Panc1 (cell line): ENCODE results near the gene PRSS16. TPM values are rescaled to one million over a fixed set of nuclear protein-coding genes. Genes with fewer than 3 reads are reported as not detected.

Experiments
- ATAC-seq: fragments of 200-7000 bp; cut with Tn5 transposase; 2 replicates; pipeline ENCODE4 v1.9.1; 2020; ENCODE audit warnings: mild to moderate bottlenecking, moderate library complexity
- BruUV-seq: library from RNA; stranded (reverse); fragments of 400-500 nt; replicated peaks from 2 replicates; lab custom pipeline; 2021; lab: Mats Ljungman, UMichigan
- CTCF ChIA-PET: fragments of 300-600 bp; sonication (Branson Sonifier 250); formaldehyde crosslinking; loops from one replicate; lab custom pipeline; 2022; ENCODE audit warnings: antibody characterized with exemption; lab: Charles Lee
- POLR2A ChIA-PET: fragments of 300-600 bp; sonication (Branson Sonifier 250); formaldehyde crosslinking; loops from one replicate; lab custom pipeline; 2022; ENCODE audit warnings: antibody characterized with exemption; lab: Charles Lee
- DNase-seq: peaks from one replicate; pipeline ENCODE4 v3.0.0-alpha.2; 2010; ENCODE audit warnings: low read depth, low spot score
- H3K27ac ChIP-seq: 2 replicates; pipeline ENCODE4 v1.5.1; 2011; ENCODE audit warnings: mild to moderate bottlenecking, low read length, inconsistent platforms
- H3K27me3 ChIP-seq: fragments of 200-500 bp; sonication (Bioruptor generic); 2 replicates; pipeline ENCODE4 v1.6.0; 2014; ENCODE audit warnings: low read length, inconsistent platforms; ENCODE audit not compliant: control insufficient read depth, insufficient read depth
- H3K36me3 ChIP-seq: fragments of 200-500 bp; sonication (Bioruptor generic); 2 replicates; pipeline ENCODE4 v1.5.1; 2014; ENCODE audit warnings: inconsistent platforms, mild to moderate bottlenecking, low read length, moderate library complexity; ENCODE audit not compliant: control insufficient read depth, insufficient read depth
- H3K4me1 ChIP-seq: 2 replicates; pipeline ENCODE4 v1.5.1; 2011; ENCODE audit warnings: inconsistent platforms, mild to moderate bottlenecking, low read length, moderate library complexity; ENCODE audit not compliant: control insufficient read depth, insufficient read depth
- H3K4me3 ChIP-seq, 2 experiments: 2 replicates each; pipeline ENCODE4 v1.5.1; 2011 to 2012; ENCODE audit warnings: low read depth in 2 of 2, low read length in 2 of 2, mild to moderate bottlenecking in 2 of 2, inconsistent platforms in 1 of 2, moderate library complexity in 1 of 2
- H3K9me3 ChIP-seq: fragments of 200-500 bp; sonication (Bioruptor generic); 2 replicates; pipeline ENCODE4 v1.5.1; 2014; ENCODE audit warnings: low read depth, mild to moderate bottlenecking, inconsistent platforms, low read length, moderate library complexity; ENCODE audit not compliant: control insufficient read depth, insufficient read depth
- CTCF ChIP-seq: fragments of 450-650 bp; IDR thresholded peaks from 2 replicates; pipeline ENCODE4 v1.5.1; 2017; ENCODE audit warnings: mild to moderate bottlenecking
- POLR2AphosphoS5 ChIP-seq: IDR thresholded peaks from 2 replicates; pipeline ENCODE4 v1.6.1; 2012; ENCODE audit warnings: mild to moderate bottlenecking, low read depth, low read length, moderate library complexity
- REST ChIP-seq, 2 experiments: IDR thresholded peaks; 2 replicates each; pipeline ENCODE4 v1.6.1; 2011 to 2012; ENCODE audit warnings: low read depth in 2 of 2, control low read depth in 1 of 2, low read length in 1 of 2, mild to moderate bottlenecking in 1 of 2, moderate library complexity in 1 of 2; ENCODE audit not compliant: insufficient read depth in 1 of 2
- SIN3A ChIP-seq: IDR thresholded peaks from 2 replicates; pipeline ENCODE4 v1.6.1; 2012; ENCODE audit warnings: low read depth, mild to moderate bottlenecking, low read length, moderate library complexity, borderline replicate concordance; ENCODE audit not compliant: insufficient read depth
- TCF7L2 ChIP-seq: IDR thresholded peaks from 2 replicates; pipeline ENCODE4 v1.6.1; 2011; ENCODE audit warnings: mild to moderate bottlenecking, low read depth, low read length, inconsistent platforms
- in situ Hi-C: cut with HindIII; loops from 2 replicates; pipeline ENCODE4 v1.10.0; 2016; ENCODE audit warnings: low sequenced_read_pairs, low pct_unique_long_range_greater_than_20kb
- intact Hi-C: fragments of 100-400 bp; cut with micrococcal nuclease; formaldehyde crosslinking; loops from one replicate; pipeline ENCODE4 v1.10.0; 2022; ENCODE audit not compliant: unreplicated experiment
- total RNA-seq: library from RNA; stranded (reverse); gene quantifications from one replicate; pipeline ENCODE4 v1.2.1, GENCODE V29; 2021; ENCODE audit not compliant: unreplicated experiment

The PRSS16 gene
- total RNA-seq, 1 experiment from 2014 or later: 4.7 TPM

DNA sequence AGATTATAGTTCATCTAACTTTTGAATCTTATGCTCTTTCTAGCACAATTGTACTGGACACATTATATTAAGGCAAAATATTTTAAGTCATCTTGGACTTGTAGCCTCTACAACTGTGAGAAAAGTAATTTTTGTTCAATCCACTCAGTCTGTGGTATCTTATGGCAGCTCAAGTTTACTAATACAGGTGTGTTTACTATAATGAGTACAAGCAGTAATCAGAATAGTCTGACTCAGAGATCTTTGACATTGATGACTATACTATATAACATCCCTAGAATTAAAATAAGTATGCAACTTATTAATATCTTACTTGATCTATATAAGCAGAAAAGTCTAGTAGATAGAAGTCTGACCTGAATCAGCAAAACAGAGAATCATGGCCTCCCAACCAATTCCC, 40.7 kb upstream of the PRSS16 start:
- Histone ChIP-seq H3K4me3 (no peak overlapping the region), H3K27ac (no peak overlapping the region), H3K36me3 (no peaks in the 10 kb centered on the region), H3K4me1 (peaks cover 3% of the 10 kb centered on the region; the same call in 1 of the 2 replicates), H3K27me3 (no peaks in the 10 kb centered on the region), H3K9me3 (no peaks in the 10 kb centered on the region)
- no TSS peak for BruUV-seq
- POLR2A ChIA-PET: interaction anchor here (0.6 kb wide), 1 partner anchor 410 kb away, joined by 5 read pairs; no protein-coding TSS in a partner anchor
- intact Hi-C loops: no loop called here
- TF ChIP-seq CTCF (no peak), SIN3A (no peak), POLR2AphosphoS5 (no peak), REST (IDR thresholded peaks at IDR 0.05; ENCODE audit: insufficient read depth in 1 of 2, low read depth in 2 of 2, low read length in 1 of 2) (no peak), TCF7L2 (no peak)
- in situ Hi-C loops: no loop called here
- no peak for ATAC-seq
- DNase-seq: no peak
- CTCF ChIA-PET: no interaction called here

DNA sequence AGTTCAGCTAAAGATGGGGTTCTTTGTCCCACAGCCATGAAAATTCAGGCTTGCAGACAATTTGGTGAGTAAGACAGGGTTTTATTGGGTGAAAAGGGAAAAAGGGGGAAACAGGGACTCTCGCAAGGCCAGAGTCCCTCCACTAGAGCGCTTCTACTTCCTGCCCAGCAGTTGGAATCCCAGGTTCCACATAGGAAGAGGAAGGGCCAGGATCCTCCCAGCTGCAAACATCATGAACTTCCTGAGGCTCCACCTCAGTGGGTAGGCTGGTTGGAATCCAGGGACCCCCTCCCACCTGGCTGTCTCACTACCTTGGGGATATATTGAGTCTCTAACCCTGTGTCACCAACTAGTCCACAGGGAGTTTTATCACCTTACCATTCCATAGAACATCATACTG, 39.5 kb upstream of the PRSS16 start:
- DNase-seq: no peak
- BruUV-seq: no TSS peak
- TF ChIP-seq TCF7L2 (no peak), SIN3A (no peak), POLR2AphosphoS5 (no peak), REST (IDR thresholded peaks at IDR 0.05; ENCODE audit: insufficient read depth in 1 of 2, low read depth in 2 of 2, low read length in 1 of 2) (no peak)
- Histone ChIP-seq H3K36me3 (no peaks in the 10 kb centered on the region), H3K4me1 (peaks cover 3% of the 10 kb centered on the region; the same call in 1 of the 2 replicates), H3K27ac (no peak overlapping the region), H3K27me3 (no peaks in the 10 kb centered on the region), H3K4me3 (no peak overlapping the region), H3K9me3 (no peaks in the 10 kb centered on the region)
- in situ Hi-C loops: no loop called here
- POLR2A ChIA-PET: no interaction called here
- intact Hi-C loops: no loop called here
- ATAC-seq: no peak
- CTCF ChIA-PET: no interaction called here
